ENCODE data around the gene CAPN15.
A peak's percentile ranks its signal among the peaks of the same experiment; 100 is the strongest.
"Not testable (repeated sequence)": the region's sequence is repeated elsewhere in the genome, so short reads cannot be mapped to it uniquely, and the experiment has no call there.

Gene CAPN15

GRCh38 chr16:507527-507926, 20.0 kb upstream of the CAPN15 start:
- not testable (repeated sequence) for DNase-seq

DNA sequence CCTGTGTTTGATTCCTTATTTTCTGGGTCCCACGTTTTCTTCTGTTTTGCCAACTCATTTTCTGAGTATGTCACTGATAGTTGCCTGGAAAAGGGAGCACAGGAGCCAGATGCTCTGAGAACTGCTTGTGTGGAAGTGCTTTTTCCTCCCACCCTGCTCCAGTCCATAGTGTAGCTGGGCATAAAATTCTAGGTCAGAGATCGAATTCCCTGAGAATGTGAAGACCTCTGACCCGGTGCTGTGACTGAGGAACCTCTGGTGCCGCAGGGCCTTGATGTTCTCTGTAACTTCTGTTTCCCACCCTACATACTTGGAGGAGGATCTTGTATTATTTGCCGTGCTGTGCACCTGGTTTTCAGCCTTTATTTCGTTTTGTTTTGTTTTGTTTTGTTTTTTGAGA, 19.5 kb upstream of the CAPN15 start:
- no peak for DNase-seq

GRCh38 chr16:508884-509736, 18.4 kb upstream of the CAPN15 start:
- DNase-seq = no peak

- DNase-seq = no peak
Measured at GRCh38 chr16:510066-510825, 17.3 kb upstream of the CAPN15 start.

DNA sequence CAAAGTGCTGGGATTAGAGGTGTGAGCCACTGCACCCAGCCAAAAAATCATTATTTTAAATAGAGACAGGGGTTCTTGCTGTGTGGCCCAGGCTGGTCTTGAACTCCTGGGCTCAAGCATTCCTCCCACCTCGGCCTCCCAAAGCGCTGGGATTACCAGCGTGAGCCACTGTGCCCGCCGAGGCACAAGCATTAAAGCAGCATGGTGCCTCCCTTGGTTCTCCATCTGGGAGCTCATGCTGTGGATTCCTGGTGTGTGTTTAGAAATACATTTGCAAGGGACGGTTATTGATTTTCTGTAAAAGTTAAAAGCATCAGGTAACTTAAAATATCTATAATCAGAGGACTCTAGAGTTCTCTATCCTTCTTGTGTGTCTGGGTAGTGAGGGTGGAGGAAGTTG, 14.7 kb upstream of the CAPN15 start:
- DNase-seq = no peak

- no peak for DNase-seq
Measured at GRCh38 chr16:513950-514349, 13.6 kb upstream of the CAPN15 start.

- DNase-seq = no peak
Measured at GRCh38 chr16:515175-515938, 12.2 kb upstream of the CAPN15 start.

GRCh38 chr16:515939-516226, 11.6 kb upstream of the CAPN15 start:
- DNase-seq = no peak

GRCh38 chr16:516301-516700, 11.2 kb upstream of the CAPN15 start:
- DNase-seq = no peak

DNA sequence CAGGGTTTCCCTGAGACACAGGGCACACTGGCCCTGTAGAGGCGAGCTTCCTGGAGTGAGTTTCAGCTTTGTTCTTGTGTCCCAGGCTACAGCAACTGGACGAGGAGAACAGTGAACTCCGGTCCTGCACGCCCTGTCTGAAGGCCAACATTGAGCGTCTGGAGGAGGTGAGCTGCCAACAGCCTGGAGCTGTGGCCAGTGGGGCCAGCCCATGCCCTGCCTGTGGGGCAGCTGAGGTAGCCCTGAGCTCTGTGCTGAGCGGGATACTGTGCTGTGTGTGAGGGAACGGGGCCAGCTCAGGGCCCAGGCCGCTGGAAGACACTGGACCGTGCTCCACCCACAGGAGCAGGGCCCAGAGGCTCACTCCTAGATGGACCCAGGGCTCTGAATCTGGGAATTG, 8.7 kb upstream of the CAPN15 start:
- no peak for DNase-seq

GRCh38 chr16:519425-519824, 8.1 kb upstream of the CAPN15 start:
- no peak for DNase-seq

GRCh38 chr16:519841-520687, 7.4 kb upstream of the CAPN15 start:
- DNase-seq = no peak

GRCh38 chr16:520847-521246, 6.7 kb upstream of the CAPN15 start:
- DNase-seq = no peak

- no peak for DNase-seq
Measured at GRCh38 chr16:521381-522210, 5.9 kb upstream of the CAPN15 start.

- no peak for DNase-seq
Measured at GRCh38 chr16:522320-523096, 5.0 kb upstream of the CAPN15 start.

DNA sequence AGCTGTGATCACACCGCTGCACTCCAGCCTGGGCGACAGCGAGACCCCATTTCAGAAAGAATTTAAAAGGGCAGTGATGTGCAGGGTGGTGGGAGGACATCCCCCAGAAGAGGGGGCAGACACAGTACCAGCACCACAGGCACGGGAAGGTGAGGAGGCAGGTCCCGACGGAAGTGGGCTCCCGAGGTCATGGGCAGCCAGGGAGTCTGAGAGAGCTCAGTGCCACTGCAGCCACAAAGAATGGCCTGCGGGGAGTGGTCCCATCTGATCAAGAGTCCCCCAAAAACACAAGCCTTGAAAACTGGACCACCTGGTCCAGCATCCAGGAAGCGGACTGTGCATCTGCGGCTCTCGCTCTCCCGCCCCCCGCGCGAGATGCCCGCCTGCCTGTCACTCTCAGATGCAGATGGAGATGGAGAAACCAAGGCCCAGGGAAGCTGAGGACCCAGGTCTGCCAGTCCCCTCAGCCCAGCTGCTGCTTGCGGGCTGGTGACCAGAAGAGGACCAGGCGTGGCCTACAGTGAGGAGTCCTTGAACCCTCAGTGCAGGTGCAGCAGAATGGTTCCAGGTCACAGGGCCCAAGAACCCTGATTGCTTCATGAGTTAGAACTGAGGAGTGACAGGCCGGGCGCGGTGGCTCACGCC, 4.3 kb upstream of the CAPN15 start:
- DNase-seq = no peak

DNA sequence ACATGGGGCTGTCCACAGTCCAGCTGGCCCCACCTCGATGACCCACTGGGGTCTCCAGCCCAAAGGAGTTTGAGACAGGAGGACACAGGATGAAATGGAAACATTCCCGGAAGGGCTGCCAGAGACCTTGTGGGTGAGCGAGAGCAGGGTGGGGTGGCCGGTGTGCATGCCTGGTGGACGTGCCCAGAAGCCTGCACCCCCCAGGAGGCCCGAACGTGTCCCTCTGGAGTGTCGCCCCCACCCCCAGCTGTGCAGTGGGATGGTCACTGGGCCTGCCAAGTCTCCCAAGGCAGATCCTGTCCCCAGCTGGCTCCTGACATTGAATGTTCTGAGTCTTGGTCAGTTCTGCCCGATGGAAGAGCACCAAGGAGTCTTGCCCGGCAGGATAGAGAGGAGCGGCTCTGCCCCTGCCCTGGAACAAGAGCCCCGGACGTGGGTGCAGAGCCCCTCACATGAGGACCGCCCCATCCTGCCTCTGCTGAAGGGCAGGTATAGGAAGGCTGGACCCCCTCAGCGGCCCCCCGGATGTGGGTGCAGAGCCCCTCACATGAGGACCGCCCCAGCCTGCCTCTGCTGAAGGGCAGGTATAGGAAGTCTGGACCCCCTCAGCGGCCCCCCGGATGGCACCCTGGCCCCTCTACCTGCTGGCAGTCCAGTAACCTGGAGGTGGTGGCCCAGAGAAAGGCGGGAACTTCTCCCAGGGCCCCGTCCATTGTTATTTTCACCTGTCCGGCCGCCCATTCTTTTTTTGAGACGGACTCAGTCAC, 3.1 kb upstream of the CAPN15 start:
- no peak for DNase-seq

GRCh38 chr16:525123-525519, 2.4 kb upstream of the CAPN15 start:
- no peak for DNase-seq

DNA sequence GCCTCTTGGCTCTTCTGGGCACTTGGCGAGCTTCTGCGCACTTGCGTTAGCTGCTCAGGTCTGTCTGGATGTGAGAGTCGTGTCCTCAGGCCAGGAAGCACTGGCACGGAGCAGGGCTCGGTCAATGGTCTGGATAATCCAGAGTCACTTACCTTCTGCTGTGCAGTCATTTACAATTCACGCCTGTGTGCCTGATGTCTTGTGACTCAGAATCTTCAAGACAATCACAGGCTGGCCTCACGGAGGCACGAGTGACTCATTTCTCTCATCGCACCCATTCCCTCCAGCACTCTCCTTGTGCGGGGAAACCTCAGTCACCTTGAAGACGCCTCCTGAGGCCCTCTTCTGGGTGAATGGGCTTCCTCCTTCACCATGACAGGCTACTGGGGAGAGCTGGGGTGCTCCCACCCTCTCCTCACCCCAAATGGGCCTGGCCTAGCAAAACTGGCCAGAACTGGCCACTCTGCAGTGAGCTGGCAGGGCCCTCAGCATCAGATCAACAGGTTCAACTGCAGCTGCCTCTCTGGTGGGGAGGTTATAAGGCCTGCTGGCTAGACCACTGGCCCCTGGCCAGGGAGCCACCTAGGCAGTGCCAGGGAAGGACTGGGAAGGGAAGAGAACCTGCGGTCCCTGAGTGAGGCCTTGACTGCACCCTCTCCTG, 1.9 kb upstream of the CAPN15 start:
- DNase-seq = peak; percentile 16
